NCI-H226 (cell line): ENCODE measurements around the gene OR6Q1.
"Not testable (repeated sequence)": the region's sequence is repeated elsewhere in the genome, so short reads cannot be mapped to it uniquely, and the experiment has no call there.

ENCODE experiments used
- DNase-seq: peaks from one replicate; pipeline ENCODE4 v3.0.0-alpha.2; 2015

OR6Q1 gene

GRCh38 chr11:58030653-58031052 lies at the start of gene OR6Q1:
TSS of gene OR6Q1 (plus strand) at chr11:58030953. CDS start at chr11:58030953, 0 bp downstream.
- DNase-seq: no peak

GRCh38 chr11:57981536-57981935 lies 49.2 kb upstream of the OR6Q1 start:
- DNase-seq: no peak

GRCh38 chr11:57982776-57983175 lies 48.0 kb upstream of the OR6Q1 start:
- DNase-seq: no peak

DNA sequence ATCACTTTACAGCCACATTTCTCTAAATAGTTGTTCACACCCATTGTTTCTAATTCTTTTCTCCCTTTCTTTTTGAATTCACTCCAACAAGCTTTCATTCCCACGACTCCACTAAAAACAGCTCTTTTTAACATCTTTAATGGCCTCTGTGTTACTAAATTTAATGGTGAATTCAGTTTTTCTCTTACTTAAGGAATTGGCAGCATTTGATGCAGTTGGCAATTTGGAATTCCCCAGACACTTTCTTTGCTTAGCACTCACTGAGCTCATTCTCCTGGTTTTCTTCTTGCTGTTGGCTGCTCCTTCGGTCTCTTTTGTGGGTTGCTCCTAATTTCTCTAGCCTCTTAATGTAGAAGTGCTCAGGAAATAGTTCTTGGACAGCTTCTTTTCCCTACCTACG lies 47.6 kb upstream of the OR6Q1 start:
- no peak for DNase-seq

DNA sequence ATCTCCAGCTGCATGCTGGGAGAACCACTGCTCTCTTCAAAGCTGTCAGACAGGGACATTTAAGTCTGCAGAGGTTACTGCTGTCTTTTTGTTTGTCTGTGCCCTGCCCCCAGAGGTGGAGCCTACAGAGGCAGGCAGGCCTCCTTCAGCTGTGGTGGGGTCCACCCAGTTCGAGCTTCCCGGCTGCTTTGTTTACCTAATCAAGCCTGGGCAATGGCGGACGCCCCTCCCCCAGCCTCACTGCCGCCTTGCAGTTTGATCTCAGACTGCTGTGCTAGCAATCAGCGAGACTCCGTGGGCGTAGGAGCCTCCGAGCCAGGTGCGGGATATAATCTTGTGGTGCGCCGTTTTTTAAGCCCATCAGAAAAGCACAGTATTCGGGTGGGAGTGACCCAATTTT lies 31.2 kb upstream of the OR6Q1 start:
- DNase-seq: not testable (repeated sequence)

- DNase-seq: not testable (repeated sequence)
These were observed 30.7 kb upstream of the OR6Q1 start for GRCh38 chr11:58000021-58000420.

DNA sequence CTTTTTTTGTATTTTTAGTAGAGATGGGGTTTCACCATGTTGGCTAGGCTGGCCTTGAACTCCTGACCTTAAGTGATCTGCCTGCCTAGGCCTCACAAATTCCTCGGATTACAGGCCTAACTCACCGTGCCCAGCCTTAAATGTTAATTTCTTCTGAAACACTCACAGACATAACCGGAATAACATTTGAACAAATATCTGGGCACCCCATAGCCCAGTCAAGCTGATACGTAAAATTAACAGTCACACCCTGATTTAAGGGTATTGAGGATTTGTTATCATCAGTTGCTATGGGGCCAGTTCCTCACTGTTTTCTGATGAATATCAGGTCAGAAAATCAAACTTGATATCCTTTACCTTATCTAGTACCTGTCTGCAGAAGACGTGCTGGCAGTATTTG lies 30.1 kb upstream of the OR6Q1 start:
- no peak for DNase-seq

DNA sequence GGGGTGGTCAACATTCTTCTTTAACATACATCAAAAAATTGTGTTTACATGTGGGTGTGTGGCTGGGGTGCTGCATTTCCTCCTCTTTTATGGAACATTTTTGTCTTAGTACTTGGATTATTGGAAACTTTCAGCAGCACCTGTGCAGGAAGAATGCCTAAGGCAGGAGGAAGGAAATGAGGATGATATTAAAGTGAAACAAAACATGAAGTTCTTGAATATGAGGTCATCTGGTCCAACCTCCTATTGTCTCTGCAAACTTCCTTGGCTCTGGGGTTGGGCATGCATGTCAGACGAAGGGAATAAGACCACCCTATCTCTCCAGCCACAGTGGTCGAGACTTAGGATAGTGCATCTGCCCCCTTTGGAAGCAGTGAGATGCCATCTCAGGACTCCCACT lies 27.7 kb upstream of the OR6Q1 start:
- no peak for DNase-seq

GRCh38 chr11:58003591-58003990 lies 27.2 kb upstream of the OR6Q1 start:
- no peak for DNase-seq

GRCh38 chr11:58004664-58005063 lies 26.1 kb upstream of the OR6Q1 start:
- DNase-seq: no peak

- DNase-seq: peak; percentile 48
These were observed 23.8 kb upstream of the OR6Q1 start for GRCh38 chr11:58006940-58007339.

DNA sequence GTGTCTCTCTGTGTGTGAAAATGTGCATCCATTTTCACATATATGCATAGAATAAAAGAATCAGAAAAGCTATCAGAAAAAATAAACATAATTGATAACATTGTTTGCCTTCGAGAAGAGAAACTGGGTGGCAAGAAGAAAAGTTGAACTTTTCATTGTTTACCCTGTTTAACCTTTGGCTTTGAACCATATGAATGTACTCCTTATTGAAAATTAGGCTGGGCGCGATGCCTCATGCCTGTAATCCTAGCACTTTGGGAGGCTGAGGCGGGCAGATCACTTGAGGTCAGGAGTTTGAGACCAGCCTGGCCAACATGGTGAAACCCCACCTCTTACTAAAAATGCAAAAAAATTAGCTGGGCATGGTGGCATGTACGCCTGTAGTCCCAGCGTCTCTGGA lies 19.0 kb upstream of the OR6Q1 start:
- DNase-seq: no peak

DNA sequence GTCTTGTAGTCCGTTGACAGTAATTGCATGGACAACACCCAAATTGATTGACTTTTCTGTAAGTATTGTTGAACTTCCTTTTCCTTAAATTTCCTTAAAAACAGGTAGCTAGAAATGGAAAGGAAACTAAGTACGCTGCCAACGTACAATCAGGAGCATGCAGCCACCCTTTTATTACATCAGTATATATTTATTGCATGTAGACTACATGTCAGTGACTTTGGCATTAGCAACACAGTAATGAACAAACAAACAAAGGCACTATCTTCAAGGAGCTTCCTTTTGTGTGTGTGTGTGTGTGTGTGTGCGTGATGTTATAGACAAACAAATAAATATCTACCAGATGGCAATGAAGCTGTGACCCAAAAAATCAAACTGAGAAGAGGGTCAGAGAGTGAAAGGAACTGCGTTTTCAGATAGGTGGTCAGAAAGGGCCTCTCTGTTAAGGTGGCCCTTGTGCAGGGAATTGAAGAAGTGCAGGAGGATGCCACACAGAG lies 7.3 kb upstream of the OR6Q1 start, which contains the start of gene OR9Q1:
TSS of gene OR9Q1 (plus strand) at position 447 of the 497 bp plus-strand sequence. CDS start 155,564 bp downstream, outside the sequence.
- DNase-seq: no peak

DNA sequence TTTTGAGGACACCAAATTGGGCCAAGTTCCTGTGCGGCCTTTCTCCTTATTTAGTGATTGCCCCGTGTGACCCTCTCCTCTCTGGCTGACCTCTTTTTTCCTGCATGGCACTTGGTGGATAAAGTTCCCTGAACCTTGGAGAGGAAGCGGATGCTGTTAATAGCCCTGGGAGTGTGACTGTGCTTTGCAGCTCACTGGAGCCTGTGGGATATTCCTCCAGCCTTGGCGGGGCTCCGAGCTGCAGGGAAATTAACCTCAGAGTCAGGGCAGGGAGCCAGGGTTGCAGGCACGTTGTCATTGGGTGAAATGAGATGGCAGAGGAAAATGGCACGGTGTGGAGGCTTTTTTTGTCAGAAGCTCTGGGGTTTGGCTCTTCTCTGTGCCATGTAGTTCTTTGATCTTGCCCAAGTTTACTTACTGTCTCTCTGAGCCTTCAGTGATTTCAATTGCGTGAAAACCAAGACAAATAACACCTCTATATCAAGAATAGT lies 6.1 kb upstream of the OR6Q1 start:
- no peak for DNase-seq

DNA sequence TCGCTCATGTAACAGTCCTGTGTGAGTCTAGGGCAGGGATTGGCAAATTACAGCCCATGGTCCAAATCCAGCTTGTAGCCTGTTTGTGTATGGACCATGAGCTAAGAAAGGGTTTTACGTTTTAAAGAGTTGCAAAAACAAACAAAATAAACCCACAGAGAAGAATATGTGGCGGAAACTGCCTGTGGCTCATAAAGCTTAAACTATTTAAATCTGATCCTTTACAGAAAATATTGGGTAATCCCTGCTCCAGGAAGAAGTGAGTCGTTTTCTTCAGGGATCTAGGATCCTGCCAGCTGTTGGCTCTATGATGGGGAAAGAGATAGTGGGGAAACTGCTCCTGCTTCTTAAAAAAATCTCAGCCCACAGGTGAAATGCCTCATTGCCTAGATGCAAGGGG lies 3.4 kb upstream of the OR6Q1 start:
- DNase-seq: no peak

GRCh38 chr11:58028687-58029411 lies 1.9 kb upstream of the OR6Q1 start:
- DNase-seq: no peak

DNA sequence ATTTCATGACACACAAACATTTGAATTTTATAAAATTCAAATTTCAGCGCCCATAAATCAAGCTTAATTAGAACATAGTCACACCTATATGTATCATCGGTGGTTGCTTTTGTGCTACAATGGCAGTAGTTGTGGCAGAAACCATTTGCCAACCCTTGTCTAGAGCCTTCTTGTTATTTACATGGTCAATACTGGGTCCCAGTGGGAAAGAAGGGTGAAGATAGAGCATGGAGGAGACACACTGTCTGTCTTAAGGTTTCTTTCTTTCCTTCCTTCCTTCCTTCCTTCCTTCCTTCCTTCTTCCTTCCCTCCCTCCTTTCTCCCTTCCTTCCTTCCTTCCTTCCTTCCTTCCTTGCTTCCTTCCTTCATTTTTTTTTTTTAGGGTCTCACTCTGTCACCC lies 3.7 kb downstream of the OR6Q1 start:
- no peak for DNase-seq

- DNase-seq: no peak
These were observed 8.8 kb downstream of the OR6Q1 start for GRCh38 chr11:58039589-58039988.

GRCh38 chr11:58043379-58043778 lies 12.6 kb downstream of the OR6Q1 start:
- DNase-seq: no peak

- peak; percentile 24 for DNase-seq
These were observed 15.5 kb downstream of the OR6Q1 start for GRCh38 chr11:58046231-58046630.

DNA sequence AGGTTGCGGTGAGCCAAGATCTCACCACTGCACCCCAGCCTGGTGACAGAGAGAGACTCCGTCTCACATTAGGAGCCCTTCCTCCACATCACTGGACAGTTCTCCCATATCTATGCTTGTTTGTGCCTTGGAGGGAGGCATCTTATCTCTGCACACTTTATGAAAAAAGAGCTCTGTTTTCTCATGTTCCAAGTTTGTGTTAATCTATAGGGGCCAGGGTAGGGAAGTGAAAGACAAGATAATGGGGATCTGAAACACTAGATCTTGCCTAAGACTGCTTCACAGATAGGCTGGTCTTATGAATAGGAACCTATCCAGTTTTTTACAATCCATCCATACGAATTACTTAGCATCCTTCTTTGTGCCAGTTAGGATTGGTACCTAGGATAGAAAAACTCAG lies 17.1 kb downstream of the OR6Q1 start:
- DNase-seq: no peak

GRCh38 chr11:58055806-58056401 lies 25.2 kb downstream of the OR6Q1 start:
- DNase-seq: no peak

DNA sequence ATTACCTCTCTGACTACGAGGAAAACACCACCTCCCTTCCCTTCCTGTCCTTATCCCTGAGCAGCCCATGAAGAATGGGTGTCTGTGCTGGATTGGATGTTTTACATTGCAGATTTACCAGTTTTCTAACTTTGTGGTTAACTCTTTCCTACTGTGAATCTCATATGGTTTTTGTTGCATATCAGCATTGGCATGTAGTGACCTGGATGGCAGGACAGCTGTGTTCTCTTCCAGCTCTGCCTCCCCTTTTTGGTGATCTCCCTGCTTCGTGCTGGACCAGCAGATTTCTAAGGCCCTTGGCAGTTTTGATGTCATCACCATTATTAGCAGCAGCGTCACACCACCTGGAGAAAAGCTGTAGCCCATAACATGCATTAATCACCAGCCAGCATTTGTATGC lies 26.7 kb downstream of the OR6Q1 start:
- DNase-seq: no peak

DNA sequence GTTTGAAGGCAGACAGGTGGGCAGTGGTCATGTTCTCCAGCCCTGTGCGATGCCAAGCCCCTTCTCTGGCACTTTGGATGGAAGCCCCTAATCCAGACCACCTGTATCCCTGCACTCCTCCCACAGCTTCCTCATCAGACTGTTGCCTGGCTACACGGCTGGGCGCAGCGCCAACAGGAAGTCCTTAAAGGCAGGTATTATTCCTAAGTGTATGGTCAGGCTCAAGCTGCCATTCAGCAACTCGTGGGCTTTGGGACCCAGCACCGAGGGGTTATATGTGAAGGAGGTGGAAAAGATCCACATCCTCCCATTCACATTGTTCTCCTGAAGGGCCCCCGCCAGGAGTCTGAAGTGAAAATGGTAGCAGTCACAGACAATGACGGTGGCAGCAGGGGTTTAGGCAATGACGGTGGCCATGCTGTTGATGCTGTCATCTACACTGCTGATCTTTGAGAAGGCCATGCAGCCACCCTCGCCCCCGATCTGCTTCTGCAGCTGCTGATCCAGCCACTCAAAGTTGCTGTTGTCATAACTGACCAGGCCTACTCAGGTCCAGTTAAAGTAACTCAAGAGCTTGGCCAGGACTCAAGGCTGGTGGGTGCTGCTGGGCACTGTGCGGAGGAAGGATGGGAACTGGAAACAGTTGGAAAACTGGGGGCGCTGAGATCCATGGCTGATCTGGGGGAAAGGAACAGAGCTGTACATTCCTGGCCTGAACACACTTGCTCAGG lies 27.7 kb downstream of the OR6Q1 start:
- DNase-seq: no peak
